ENCODE results near the gene DNM1. TPM values are rescaled to one million over a fixed set of nuclear protein-coding genes. Genes with fewer than 3 reads are reported as not detected.

DNM1 gene
- total and polyA plus RNA-seq, 7 experiments from 2014 or later = 0.24 to 2.0 (median 0.86) TPM; not detected in 1

GRCh38 chr9:128174062-128174461 is 29.1 kb upstream of the DNM1 start:
- Histone ChIP-seq H3K27ac (ENCODE audit: low read depth, low read length) (no peak overlapping the region), H3K9me3 (ENCODE audit: control insufficient read depth in 2 of 3, low read length in 3 of 3) (peaks cover 0 to 3% (median 0%) of the 10 kb centered on the region in 3 experiments), H3K4me1 (ENCODE audit: control insufficient read depth in 2 of 2, insufficient read depth in 2 of 2, low read length in 2 of 2) (no peaks in the 10 kb centered on the region), H3K4me3 (ENCODE audit: low read length) (no peak overlapping the region), H3K27me3 (ENCODE audit: control insufficient read depth in 2 of 2, insufficient read depth in 2 of 2, low read length in 2 of 2) (no peaks in the 10 kb centered on the region), H3K36me3 (ENCODE audit: control insufficient read depth in 2 of 3, insufficient read depth in 3 of 3, low read length in 3 of 3) (peaks cover 5 to 72% (median 17%) of the 10 kb centered on the region in 3 experiments)
- ChIA-PET CTCF (no interaction called here), POLR2A (interaction anchor here (1.5 kb wide), 1 partner anchor 9 kb away, joined by 5 read pairs; no protein-coding TSS in a partner anchor)
- Mint-ChIP-seq H3K4me3 (no peak overlapping the region), H3K27ac (peak overlapping the region in 2 of 9 donors; percentile 8 to 30), H3K27me3 (no peaks in the 10 kb centered on the region), H3K9me3 (no peaks in the 10 kb centered on the region), H3K36me3 (peaks cover 0 to 30% (median 6%) of the 10 kb centered on the region in 5 donors), H3K4me1 (no peaks in the 10 kb centered on the region)
- intact Hi-C loops (cut with micrococcal nuclease) = loop anchor here in 1 of 2 donors (2.0 kb wide), 1 partner anchor 17 kb away; the partner anchor contains the start of gene CIZ1
- DNase-seq = no peak
- no peak for ATAC-seq

GRCh38 chr9:128175102-128175563 is 28.0 kb upstream of the DNM1 start:
- ChIA-PET POLR2A (interaction anchor here (0.6 to 1.5 kb wide), 4 partner anchors 10 to 65 kb away, joined by 3 to 5 read pairs (median 3); no protein-coding TSS in a partner anchor), CTCF (no interaction called here)
- peaks cover 2 to 38% (median 13%) of the 10 kb centered on the region in 5 donors for H3K36me3 Mint-ChIP-seq
- Histone ChIP-seq H3K4me1 (ENCODE audit: control insufficient read depth in 2 of 2, insufficient read depth in 2 of 2, low read length in 2 of 2) (no peaks in the 10 kb centered on the region), H3K27me3 (ENCODE audit: control insufficient read depth in 2 of 2, insufficient read depth in 2 of 2, low read length in 2 of 2) (no peaks in the 10 kb centered on the region), H3K27ac (ENCODE audit: low read depth, low read length) (no peak overlapping the region), H3K9me3 (ENCODE audit: control insufficient read depth in 2 of 3, low read length in 3 of 3) (peaks cover 0 to 5% (median 0%) of the 10 kb centered on the region in 3 experiments), H3K36me3 (ENCODE audit: control insufficient read depth in 2 of 3, insufficient read depth in 3 of 3, low read length in 3 of 3) (peaks cover 10 to 72% (median 17%) of the 10 kb centered on the region in 3 experiments), H3K4me3 (ENCODE audit: low read length) (no peak overlapping the region)
- intact Hi-C loops (cut with micrococcal nuclease) = loop anchor here in 1 of 2 donors (2.0 kb wide), 1 partner anchor 16 kb away; the partner anchor contains the start of gene CIZ1
- DNase-seq = no peak
- ATAC-seq = no peak
- H3K4me1 Mint-ChIP-seq = no peaks in the 10 kb centered on the region
- H3K4me3 Mint-ChIP-seq = no peak overlapping the region
- H3K27me3 Mint-ChIP-seq = no peaks in the 10 kb centered on the region
- H3K9me3 Mint-ChIP-seq = peaks cover 0 to 1% (median 0%) of the 10 kb centered on the region in 11 donors
- peak overlapping the region in 1 of 9 donors; percentile 63 for H3K27ac Mint-ChIP-seq

GRCh38 chr9:128175726-128176125 is 27.5 kb upstream of the DNM1 start:
- Mint-ChIP-seq H3K27me3 (no peaks in the 10 kb centered on the region), H3K4me1 (no peaks in the 10 kb centered on the region), H3K36me3 (peaks cover 5 to 43% (median 16%) of the 10 kb centered on the region in 5 donors), H3K4me3 (no peak overlapping the region), H3K9me3 (peaks cover 0 to 1% (median 0%) of the 10 kb centered on the region in 11 donors), H3K27ac (peak overlapping the region in 1 of 9 donors; percentile 72)
- intact Hi-C loops (cut with micrococcal nuclease) = loop anchor here in 1 of 2 donors (2.0 kb wide), 1 partner anchor 15 kb away; the partner anchor contains the start of gene CIZ1
- ChIA-PET POLR2A (interaction anchor here (0.6 to 1.0 kb wide), 2 partner anchors 13 to 23 kb away, joined by 3 read pairs; no protein-coding TSS in a partner anchor), CTCF (interaction anchor here (0.5 kb wide), 1 partner anchor 70 kb away, joined by 4 read pairs; no protein-coding TSS in a partner anchor)
- Histone ChIP-seq H3K9me3 (ENCODE audit: control insufficient read depth in 2 of 3, low read length in 3 of 3) (peaks cover 0 to 5% (median 0%) of the 10 kb centered on the region in 3 experiments), H3K27ac (ENCODE audit: low read depth, low read length) (no peak overlapping the region), H3K27me3 (ENCODE audit: control insufficient read depth in 2 of 2, insufficient read depth in 2 of 2, low read length in 2 of 2) (no peaks in the 10 kb centered on the region), H3K4me1 (ENCODE audit: control insufficient read depth in 2 of 2, insufficient read depth in 2 of 2, low read length in 2 of 2) (no peaks in the 10 kb centered on the region), H3K4me3 (ENCODE audit: low read length) (no peak overlapping the region), H3K36me3 (ENCODE audit: control insufficient read depth in 2 of 3, insufficient read depth in 3 of 3, low read length in 3 of 3) (peaks cover 13 to 72% (median 17%) of the 10 kb centered on the region in 3 experiments)
- ATAC-seq (no peak), DNase-seq (no peak)

GRCh38 chr9:128178806-128179431 is 24.3 kb upstream of the DNM1 start:
- Mint-ChIP-seq H3K4me1 (peaks cover 0 to 2% (median 0%) of the 10 kb centered on the region in 7 donors), H3K4me3 (no peak overlapping the region), H3K27me3 (no peaks in the 10 kb centered on the region), H3K27ac (no peak overlapping the region), H3K36me3 (peaks cover 9 to 53% (median 15%) of the 10 kb centered on the region in 5 donors), H3K9me3 (peaks cover 0 to 1% (median 0%) of the 10 kb centered on the region in 11 donors)
- Histone ChIP-seq H3K4me1 (ENCODE audit: control insufficient read depth in 2 of 2, insufficient read depth in 2 of 2, low read length in 2 of 2) (no peaks in the 10 kb centered on the region), H3K27ac (ENCODE audit: low read depth, low read length) (no peak overlapping the region), H3K9me3 (ENCODE audit: control insufficient read depth in 2 of 3, low read length in 3 of 3) (peaks cover 0 to 5% (median 0%) of the 10 kb centered on the region in 3 experiments), H3K36me3 (ENCODE audit: control insufficient read depth in 2 of 3, insufficient read depth in 3 of 3, low read length in 3 of 3) (peaks cover 13 to 87% (median 22%) of the 10 kb centered on the region in 3 experiments), H3K4me3 (ENCODE audit: low read length) (no peak overlapping the region), H3K27me3 (ENCODE audit: control insufficient read depth in 2 of 2, insufficient read depth in 2 of 2, low read length in 2 of 2) (no peaks in the 10 kb centered on the region)
- ATAC-seq (no peak), DNase-seq (no peak)
- CTCF ChIA-PET = no interaction called here
- POLR2A ChIA-PET = interaction anchor here (1.6 kb wide), 1 partner anchor 11 kb away, joined by 4 read pairs; no protein-coding TSS in a partner anchor
- intact Hi-C loops (cut with micrococcal nuclease) = no loop called here

- ATAC-seq = no peak
- POLR2A ChIA-PET = no interaction called here
- peak overlapping the region in 1 of 9 donors; percentile 31 for H3K27ac Mint-ChIP-seq
- peaks cover 13 to 83% (median 22%) of the 10 kb centered on the region in 3 experiments for H3K36me3 ChIP-seq (ENCODE audit: control insufficient read depth in 2 of 3, insufficient read depth in 3 of 3, low read length in 3 of 3)
- H3K4me3 ChIP-seq (ENCODE audit: low read length) = no peak overlapping the region
- H3K27ac ChIP-seq (ENCODE audit: low read depth, low read length) = no peak overlapping the region
- no peaks in the 10 kb centered on the region for H3K27me3 ChIP-seq (ENCODE audit: control insufficient read depth in 2 of 2, insufficient read depth in 2 of 2, low read length in 2 of 2)
- no peaks in the 10 kb centered on the region for H3K4me1 ChIP-seq (ENCODE audit: control insufficient read depth in 2 of 2, insufficient read depth in 2 of 2, low read length in 2 of 2)
- DNase-seq = no peak
- H3K4me1 Mint-ChIP-seq = peaks cover 0 to 2% (median 0%) of the 10 kb centered on the region in 7 donors
- H3K4me3 Mint-ChIP-seq = no peak overlapping the region
- CTCF ChIA-PET = no interaction called here
- H3K36me3 Mint-ChIP-seq = peaks cover 8 to 47% (median 17%) of the 10 kb centered on the region in 5 donors
- no peaks in the 10 kb centered on the region for H3K27me3 Mint-ChIP-seq
- intact Hi-C loops (cut with micrococcal nuclease) = no loop called here
- H3K9me3 ChIP-seq (ENCODE audit: control insufficient read depth in 2 of 3, low read length in 3 of 3) = peaks cover 0 to 5% (median 0%) of the 10 kb centered on the region in 3 experiments
- H3K9me3 Mint-ChIP-seq = peaks cover 0 to 1% (median 0%) of the 10 kb centered on the region in 11 donors
Observed at GRCh38 chr9:128180001-128180400, 23.2 kb upstream of the DNM1 start.

GRCh38 chr9:128180447-128180846 is 22.7 kb upstream of the DNM1 start:
- CTCF ChIA-PET = no interaction called here
- ATAC-seq (no peak), DNase-seq (no peak)
- Histone ChIP-seq H3K36me3 (ENCODE audit: control insufficient read depth in 2 of 3, insufficient read depth in 3 of 3, low read length in 3 of 3) (peaks cover 13 to 83% (median 22%) of the 10 kb centered on the region in 3 experiments), H3K27ac (ENCODE audit: low read depth, low read length) (no peak overlapping the region), H3K9me3 (ENCODE audit: control insufficient read depth in 2 of 3, low read length in 3 of 3) (peaks cover 0 to 5% (median 0%) of the 10 kb centered on the region in 3 experiments), H3K4me1 (ENCODE audit: control insufficient read depth in 2 of 2, insufficient read depth in 2 of 2, low read length in 2 of 2) (no peaks in the 10 kb centered on the region), H3K4me3 (ENCODE audit: low read length) (no peak overlapping the region), H3K27me3 (ENCODE audit: control insufficient read depth in 2 of 2, insufficient read depth in 2 of 2, low read length in 2 of 2) (no peaks in the 10 kb centered on the region)
- no peak overlapping the region for H3K4me3 Mint-ChIP-seq
- H3K36me3 Mint-ChIP-seq = peaks cover 5 to 44% (median 17%) of the 10 kb centered on the region in 5 donors
- H3K4me1 Mint-ChIP-seq = peaks cover 0 to 2% (median 0%) of the 10 kb centered on the region in 7 donors
- peaks cover 0 to 1% (median 0%) of the 10 kb centered on the region in 11 donors for H3K9me3 Mint-ChIP-seq
- POLR2A ChIA-PET = no interaction called here
- intact Hi-C loops (cut with micrococcal nuclease) = no loop called here
- no peaks in the 10 kb centered on the region for H3K27me3 Mint-ChIP-seq
- no peak overlapping the region for H3K27ac Mint-ChIP-seq

All from naive thymus-derived CD4-positive, alpha-beta T cell (primary cell).